HG03108 (cell line): Measurements from ENCODE around the gene HEXIM2.
"Not testable (repeated sequence)": the region's sequence is repeated elsewhere in the genome, so short reads cannot be mapped to it uniquely, and the experiment has no call there.

Experiments
- ATAC-seq: cut with Tn5 transposase; IDR thresholded peaks from one replicate; pipeline ENCODE4 v1.9.1; 2021; ENCODE audit warnings: moderate library complexity; ENCODE audit not compliant: unreplicated experiment

Gene HEXIM2, protein sequence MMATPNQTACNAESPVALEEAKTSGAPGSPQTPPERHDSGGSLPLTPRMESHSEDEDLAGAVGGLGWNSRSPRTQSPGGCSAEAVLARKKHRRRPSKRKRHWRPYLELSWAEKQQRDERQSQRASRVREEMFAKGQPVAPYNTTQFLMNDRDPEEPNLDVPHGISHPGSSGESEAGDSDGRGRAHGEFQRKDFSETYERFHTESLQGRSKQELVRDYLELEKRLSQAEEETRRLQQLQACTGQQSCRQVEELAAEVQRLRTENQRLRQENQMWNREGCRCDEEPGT

DNA sequence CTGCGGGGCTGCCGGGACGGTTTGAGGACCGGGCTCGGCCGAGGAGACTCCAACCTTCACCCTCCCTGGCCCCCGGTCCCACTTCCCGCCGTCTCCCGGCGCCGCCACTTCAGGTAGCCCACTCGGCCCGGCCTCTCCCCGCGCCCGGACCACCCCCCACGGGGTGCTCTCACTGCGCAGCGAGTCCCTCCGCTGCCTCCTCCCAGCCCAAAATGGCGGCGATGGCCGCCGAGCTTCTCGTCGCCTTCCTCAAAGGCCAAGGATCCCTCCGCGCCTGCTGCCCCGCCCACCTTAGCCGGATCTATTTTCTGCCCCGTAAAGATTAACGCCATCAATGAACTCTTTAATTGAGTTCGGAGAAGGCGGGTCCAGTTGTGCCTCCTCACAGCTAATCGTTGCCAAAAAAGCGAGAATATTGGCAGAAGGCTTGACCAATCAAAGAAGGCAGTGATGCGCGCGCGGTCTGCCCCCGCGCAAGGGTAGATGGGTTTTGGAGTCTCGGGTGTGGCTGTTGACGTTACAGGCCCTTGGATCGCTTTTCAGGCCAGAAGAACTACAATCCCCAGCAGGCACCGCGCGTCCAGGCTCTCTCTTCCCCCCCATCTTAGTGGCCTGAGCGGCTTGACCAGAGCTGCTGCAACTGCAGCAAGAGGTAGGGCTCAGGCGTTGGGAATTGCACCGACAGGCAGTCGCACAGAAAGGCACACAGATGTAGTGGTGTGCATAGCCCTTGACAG lies at the start of gene HEXIM2:
Gene HEXIM2 (plus strand): TSS at position 588 of the 737 bp plus-strand sequence. CDS start 919 bp downstream, outside the sequence.
- peak; percentile 87 for ATAC-seq

DNA sequence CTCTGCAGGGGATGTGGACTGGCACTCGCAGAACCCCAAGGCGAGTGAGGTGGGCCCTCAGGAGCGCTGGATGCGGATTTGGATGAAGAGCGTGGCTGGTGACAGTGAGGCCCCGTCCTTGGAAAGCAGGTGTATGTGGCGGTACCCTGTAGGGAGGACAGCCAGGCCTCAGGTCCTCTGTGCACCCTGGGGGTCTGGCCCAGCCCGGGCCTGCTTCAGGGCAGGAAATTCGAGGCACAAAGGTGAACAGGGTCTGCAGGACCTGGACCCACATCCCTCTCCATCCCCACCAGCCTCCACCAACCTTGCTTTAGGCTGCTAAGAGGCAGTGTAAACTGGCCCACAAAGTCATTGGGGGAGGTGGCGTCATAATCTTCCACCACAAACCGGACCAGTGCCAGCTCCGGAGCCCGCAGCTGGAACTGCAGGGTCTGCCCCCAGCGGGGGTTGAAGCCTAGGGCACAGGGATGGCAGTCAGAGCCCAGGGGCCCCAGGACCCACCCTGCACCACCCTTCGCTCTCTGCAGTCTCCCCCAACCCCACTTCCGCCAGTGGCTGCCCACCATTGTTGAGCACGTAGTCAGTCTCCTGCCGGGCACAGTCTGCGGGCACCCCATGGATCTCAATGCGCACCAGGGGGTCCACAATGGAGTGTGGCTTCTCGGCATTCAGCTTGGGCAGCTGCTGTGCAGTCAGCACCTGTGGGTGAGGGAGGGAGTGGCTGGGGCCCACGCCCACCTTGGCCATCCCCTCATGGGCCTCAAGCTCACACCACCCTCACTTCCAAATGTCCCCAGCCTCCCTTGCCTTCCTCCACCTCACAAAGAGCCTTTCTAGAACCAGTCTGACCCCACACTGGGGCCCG lies 48.9 kb upstream of the HEXIM2 start:
- no peak for ATAC-seq

DNA sequence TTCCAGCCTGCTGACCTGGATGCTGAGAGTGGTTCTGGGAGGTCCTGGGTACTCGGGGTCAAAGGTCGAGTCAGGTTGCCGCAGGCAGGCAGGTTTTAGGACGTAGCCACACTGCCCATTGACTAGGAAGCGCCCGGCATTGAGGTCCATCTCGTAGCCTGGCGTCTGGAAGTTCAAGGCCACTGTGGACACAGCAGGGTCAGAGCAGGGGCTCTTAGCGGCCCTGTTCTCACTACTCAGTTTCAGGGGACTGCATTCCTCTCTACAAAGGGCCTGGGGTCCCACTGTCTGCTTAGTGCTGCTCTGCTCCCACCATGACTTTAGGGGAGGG lies 48.3 kb upstream of the HEXIM2 start:
- ATAC-seq: no peak

DNA sequence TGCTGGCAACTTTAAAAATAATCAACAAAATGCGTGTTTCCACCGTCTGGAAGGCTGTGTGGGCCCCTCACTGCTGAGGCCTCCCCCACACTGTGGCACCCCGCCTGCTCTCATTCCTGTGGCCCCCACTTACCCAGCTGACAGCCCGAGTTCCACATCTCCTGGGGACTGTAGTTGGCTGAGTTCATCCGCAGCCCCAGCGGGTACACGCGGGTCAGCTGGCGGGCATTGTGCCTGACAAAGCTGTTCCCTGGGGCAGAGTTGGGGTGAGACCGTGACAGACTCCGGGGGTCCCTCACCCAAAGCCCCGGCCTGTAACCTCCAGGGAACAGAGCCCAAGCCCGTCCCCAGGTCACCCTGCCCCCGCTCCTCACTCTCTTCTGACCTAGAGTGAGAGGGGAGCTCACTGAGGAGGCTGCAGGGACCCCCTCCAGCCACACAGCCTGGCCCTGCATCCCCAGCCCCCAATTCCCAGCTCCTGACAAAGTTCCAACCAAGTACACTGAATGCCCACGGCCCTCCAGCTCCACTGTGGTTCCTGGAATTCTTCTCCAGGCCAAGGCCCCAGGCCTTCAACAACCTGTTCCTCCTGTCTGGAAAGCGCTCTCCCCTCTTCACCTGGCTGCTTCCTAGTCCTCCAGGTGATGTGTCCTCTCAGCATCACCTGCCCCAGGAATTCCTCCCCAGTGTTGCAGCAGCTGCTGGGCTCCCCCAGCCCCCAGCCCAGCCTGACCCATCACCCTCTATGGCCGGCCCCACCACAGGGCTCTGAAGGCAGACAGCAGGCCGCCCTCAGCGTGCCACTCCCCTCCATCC lies 47.4 kb upstream of the HEXIM2 start:
- ATAC-seq: no peak

DNA sequence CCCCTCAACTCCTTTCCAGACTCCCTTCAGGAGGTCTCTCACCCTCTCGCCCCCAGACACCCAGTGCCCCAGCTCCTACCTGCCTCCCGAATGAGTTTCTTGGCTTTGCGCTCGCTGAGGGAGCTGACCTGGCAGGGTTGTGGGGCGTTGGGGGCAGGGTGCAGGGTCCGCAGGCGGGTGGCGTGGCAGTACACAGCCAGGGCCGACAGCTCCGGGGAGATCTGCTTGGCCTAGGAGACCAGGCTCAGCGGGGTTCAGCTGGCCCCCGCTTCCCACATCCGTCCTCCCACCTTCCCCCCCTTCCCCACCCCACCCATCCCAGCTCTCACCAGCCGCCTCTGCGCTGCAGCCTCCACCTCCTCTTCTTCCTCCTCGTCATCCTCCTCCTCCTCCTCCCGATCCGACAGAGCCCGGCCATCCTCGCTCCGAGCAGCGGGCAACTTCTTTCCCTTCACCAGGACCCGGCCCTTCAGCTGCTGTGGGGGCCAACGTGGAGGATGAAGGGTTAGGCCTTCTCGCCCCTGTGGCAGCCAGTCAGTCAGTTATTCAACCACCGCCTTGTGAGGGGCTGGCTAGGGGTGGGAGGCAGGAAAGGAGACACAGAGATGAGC lies 46.6 kb upstream of the HEXIM2 start:
- ATAC-seq: no peak

DNA sequence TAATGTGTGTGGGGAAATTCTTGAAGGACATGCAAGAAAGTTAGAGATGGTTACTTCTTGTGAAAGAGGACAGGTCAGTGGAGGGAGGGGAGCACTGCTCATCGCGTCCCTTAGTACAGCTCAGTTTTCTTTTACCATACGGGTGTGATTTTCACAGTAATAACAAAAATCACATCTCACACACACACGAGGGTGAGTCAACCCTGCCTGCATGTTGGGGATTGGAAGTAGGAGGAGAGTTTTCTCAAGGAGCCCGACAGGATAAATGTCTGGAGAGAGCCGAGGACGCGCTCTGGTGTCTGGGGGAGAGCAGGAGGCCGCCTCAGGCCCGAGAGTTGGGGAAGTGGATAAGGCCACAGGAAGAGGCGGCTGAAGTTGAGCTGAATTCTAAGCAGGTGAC lies 45.8 kb upstream of the HEXIM2 start:
- no peak for ATAC-seq

DNA sequence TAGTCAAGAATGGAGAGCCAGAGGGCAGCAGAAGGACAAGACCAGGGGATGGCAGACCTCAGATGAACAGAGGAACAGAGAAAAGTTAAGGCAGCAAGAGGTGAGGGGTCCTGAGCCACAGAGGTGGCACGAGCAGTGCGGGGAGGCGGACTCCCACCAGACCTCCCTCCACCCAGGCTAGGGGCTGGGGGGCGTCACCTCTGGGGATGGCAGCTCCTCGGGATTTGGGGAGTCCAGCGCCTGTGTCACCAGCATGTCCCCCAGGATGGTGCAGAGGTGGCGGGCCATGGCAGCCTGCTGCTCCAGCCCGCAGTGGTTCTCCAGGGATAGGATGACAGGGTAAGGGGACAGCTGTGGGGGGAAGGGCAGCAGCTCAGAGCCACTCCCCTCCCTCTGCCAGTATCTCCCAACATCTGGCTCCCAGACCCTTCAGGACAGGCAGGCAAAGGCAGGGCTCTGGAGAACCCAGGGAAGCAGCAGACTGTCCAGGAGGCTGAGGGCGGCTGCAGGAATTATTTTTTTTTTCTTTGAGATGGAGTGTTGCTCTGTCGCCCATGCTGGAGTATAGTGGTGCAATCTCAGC lies 45.1 kb upstream of the HEXIM2 start:
- no peak for ATAC-seq

DNA sequence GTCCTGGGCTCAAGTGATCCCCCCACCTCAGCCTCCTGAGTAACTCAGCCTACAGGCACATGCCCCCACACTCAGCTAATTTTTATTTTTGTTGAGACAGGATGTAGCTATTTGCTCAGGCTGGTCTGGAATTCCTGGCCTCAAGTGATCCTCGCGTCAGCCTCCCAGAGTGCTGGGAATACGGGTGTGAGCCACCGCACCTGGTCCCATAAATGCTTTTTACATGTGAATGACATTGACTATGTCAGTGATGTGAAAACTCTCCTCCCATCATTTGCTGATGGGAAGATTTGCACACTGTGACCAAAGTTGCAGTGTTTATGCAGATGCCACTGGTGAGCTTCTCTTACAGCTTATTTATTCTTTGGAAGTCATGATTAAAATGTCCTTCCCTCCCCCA lies 44.3 kb upstream of the HEXIM2 start:
- no peak for ATAC-seq

DNA sequence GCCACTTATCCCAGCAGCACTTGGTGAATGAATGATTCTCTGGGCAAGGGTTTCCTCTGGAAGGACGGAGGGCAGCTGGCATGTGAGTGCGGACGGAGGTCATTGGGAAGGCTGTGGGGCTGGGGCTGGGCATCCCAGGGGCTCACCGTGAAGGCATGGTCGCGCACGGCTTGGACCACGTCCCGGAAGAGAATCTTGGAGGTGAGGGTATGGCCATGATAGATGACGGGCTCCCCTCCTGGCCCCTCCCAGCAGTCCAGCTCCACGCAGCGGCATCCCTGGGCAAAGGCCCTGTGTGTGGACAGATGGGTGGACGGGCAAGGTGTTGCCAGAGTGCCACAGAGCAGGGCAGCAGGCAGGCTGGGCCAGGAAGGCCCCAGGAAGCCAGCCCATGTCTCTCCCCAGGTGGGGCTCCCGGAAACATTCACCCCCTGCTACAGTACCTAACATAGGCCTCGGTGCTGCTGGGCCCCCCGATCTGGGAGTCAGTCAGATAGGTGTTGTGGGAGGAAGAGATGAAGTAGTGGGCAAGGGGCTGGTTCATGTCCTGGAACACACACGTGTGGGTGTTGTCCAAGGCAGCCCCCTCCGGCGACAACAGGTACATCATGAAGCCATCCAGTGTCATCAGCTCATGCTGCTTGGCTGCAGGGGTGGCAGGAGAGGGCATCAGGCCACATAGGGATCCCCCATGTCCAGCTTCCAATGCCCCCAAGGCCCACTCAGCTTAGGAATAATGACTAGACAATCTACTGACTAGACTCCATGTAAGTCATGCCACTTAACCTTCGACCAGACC lies 43.6 kb upstream of the HEXIM2 start:
- no peak for ATAC-seq

DNA sequence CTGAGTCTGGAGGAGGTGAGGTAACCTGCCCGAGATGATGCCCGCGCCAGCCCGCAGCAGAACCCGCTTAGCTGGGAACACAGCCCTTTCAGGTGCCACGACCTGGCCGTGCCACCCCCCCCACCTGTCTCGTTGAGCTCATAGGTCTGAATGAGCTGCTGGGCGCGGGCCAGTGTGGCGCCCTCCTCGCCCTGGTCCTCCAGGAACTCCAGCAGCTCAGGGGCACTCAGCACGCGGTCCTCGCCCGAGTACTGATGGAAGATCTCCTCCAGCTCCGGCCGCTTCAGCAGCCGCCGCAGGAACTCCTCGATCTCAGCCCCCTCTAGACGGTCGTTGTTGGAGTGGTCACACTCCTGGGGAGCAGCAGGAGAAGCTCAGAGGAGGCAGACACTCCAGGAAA lies 43.0 kb upstream of the HEXIM2 start:
- ATAC-seq: no peak

DNA sequence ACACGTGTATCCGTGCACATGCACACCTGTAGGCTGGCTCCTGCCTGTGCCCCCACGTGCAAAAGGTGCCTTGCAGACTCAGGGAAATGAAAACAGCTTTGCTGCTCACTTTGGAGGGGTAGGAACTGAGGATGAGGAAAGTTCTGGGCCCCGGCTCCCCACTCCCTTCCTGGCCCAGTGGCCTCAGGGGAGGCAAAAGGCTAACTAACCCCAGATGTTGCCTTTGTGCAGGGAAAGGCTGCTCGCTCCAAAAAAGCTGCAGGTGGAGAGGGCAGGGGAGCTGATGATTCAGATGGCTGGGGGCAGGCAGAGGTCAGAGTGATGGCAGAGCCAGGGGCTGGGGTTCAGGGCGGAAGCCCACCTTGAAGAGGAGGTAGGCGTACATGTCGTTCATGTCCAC lies 41.7 kb upstream of the HEXIM2 start:
- no peak for ATAC-seq

DNA sequence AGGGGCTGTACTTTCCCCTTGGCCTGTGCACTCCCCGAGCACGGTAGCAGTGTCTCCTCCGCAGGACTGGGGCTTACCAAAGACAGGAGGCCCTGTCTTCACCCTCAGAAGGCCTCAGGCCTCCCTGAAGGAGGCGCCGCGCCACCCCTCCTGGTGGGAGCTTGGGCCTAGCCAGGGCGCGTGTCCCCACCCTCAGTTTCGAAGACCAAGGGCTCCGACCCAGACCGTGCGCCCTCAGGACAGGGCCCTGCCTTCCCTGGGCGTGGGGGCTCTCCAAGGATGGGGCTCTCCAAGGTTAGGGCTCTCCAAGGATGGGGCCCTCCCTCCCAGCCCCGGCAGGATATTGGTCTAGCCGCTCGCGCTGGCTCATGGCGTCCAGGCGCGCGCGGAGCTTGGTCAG lies 41.1 kb upstream of the HEXIM2 start:
- no peak for ATAC-seq

DNA sequence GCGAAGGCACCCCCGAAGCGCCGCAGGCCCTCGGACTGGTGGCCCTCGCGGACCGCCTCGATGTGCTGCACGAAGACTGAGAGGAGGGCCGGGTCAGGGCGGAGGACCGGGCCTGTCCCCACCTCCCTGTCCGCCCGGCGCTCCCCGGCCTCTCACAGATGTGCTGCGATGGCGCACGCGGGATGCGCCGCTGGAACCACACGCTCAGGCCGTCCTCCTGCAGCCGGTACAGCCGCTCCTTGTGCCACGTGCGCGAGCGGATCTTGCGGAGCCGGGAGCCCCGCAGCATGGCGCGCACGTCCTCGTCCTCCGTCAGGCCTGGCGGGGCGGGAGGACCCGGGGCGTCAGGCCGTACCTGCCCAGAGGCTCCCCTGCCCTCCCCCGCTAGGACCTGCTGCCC lies 40.6 kb upstream of the HEXIM2 start:
- ATAC-seq: no peak

DNA sequence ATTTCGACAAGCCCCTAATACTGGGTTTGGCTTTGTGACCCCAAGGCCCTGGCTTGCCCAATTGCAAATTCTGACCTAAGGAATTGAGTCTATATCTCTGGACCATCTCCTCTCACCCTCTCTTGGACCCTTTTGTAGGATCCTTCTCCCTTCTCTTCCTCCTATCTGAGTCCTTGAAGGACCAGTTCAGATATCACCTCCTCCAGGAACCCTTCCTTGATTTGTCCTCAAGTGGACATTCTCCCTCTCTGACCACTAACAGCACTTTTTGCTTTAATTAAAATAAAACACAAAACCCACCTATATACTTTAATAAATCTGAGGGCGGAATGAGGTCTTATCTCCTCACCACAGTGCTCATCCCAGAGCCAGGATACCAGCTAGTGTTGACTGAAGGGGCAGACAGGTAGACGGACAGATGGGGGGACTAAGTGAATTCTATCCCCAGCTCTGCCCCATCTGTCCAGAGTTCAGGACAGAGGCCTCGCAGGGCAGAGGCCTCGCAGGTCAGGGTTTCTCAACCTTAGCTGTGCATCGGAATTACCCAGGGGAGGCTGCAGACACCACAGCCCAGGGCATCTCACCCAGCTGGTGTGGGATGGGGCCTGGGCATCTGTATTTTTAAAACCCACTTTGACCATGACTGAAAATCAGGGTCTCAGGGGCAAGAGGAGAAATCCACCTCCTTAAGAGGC lies 38.5 kb upstream of the HEXIM2 start:
- no peak for ATAC-seq

DNA sequence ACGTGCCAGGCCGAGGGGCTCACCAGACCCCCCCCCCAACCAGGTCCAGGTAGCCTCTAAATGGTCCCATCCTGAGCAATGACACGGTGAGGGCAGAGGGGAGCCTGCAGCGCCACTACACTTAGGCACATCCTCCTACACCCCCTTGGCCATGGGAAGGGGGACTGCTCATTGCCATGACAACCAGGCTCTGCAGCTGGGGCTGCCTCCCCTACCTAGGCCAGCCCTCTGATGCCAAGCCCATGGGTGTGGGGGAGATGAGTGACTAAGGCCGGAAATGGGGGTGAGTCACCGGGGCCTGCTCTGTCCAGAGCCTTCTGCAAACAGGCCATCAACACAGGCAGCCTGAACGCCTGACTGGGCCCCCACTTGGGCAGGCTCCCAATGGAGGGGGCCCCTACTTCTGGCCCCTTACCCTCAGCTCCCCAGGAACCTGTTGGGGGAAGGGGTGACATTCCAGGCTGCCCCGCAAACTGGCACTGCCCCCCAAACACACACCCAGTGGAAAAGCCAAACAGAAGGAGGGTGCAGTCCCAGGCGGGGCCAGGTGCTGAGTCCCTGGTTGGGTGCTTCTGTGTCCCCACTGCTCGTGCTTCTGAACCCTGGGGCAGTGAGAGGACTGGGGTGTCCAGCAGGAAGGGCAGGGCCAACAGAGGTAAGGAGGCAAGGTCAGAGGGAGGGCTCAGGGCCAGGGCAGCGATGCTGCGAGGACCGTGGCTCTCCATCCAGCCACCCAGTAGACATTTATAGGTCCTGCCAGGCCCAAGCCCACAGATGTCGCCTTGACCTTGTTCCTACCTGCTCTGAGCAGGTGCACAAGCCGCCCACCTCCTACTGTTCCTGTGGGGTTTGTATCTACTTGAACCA lies 37.5 kb upstream of the HEXIM2 start:
- ATAC-seq: no peak

DNA sequence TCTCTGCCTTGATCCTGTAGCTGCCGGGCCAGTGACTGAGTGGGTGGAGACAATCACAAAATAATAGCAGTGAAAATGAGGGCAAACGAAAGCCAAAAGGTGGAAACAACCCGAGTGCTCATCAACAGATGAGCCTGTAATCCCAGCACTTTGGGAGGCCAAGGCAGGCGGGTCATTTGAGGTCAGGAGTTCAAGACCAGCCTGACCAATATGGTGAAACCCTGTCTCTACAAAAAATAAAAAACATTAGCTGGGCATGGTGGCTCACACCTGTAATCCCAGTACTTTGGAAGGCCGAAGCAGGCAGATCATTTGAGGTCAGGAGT lies 36.9 kb upstream of the HEXIM2 start:
- not testable (repeated sequence) for ATAC-seq

DNA sequence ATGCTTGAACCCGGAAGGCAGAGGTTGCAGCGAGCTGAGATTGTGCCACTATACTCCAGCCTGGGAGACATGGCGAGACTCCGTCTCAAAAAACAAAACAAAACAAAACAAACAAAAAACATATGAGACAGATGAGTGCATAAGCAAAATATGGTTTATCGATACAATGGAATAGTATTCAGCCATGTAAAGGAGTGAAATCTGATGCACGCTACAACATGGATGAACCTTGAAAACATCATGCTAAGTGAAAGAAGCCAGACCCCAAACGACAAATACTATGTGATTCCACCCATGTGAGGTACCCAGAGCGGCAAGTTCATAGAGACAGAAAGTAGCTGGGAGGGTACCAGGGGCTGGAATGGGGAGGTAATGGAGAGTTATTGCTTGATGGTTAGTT lies 36.2 kb upstream of the HEXIM2 start:
- no peak for ATAC-seq

DNA sequence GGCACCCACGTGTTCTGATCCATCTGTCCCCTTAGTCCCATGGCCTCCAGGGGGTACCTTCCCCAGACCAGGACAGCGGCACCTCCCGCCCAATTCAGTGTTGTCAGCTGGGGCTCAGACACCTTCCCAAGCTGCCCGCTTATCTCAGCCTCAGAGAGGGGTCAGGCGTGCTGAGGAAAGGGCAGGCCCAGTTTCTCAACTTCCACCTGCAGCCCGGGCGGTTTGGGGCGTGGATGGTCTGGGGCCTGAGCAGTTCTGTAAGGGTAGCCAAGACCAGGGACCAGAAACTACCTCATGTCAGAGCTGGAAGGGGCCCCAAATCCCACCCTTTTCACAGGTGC lies 34.5 kb upstream of the HEXIM2 start:
- ATAC-seq: no peak
